ENCODE data around the gene PFAS.

GRCh38 chr17:8312251-8312650, 63.2 kb downstream of the PFAS start:
- TF ChIP-seq, protein P1, sequence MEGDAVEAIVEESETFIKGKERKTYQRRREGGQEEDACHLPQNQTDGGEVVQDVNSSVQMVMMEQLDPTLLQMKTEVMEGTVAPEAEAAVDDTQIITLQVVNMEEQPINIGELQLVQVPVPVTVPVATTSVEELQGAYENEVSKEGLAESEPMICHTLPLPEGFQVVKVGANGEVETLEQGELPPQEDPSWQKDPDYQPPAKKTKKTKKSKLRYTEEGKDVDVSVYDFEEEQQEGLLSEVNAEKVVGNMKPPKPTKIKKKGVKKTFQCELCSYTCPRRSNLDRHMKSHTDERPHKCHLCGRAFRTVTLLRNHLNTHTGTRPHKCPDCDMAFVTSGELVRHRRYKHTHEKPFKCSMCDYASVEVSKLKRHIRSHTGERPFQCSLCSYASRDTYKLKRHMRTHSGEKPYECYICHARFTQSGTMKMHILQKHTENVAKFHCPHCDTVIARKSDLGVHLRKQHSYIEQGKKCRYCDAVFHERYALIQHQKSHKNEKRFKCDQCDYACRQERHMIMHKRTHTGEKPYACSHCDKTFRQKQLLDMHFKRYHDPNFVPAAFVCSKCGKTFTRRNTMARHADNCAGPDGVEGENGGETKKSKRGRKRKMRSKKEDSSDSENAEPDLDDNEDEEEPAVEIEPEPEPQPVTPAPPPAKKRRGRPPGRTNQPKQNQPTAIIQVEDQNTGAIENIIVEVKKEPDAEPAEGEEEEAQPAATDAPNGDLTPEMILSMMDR (IDR thresholded peaks at IDR 0.05) = no peak
- TF ChIP-seq JUN (CRISPR knock-in tag; IDR thresholded peaks at IDR 0.05) = no peak

Measured in WTC11 (cell line).